ENCODE measurements around the gene ELANE. TPM values are rescaled to one million over a fixed set of nuclear protein-coding genes. Genes with fewer than 3 reads are reported as not detected.
A peak's percentile ranks its signal among the peaks of the same experiment; 100 is the strongest.

ELANE gene
- total and polyA plus RNA-seq, 9 of the 15 experiments (the other 6 are each of a cell fraction or from before 2014, with no cell fraction given), result not detected

DNA sequence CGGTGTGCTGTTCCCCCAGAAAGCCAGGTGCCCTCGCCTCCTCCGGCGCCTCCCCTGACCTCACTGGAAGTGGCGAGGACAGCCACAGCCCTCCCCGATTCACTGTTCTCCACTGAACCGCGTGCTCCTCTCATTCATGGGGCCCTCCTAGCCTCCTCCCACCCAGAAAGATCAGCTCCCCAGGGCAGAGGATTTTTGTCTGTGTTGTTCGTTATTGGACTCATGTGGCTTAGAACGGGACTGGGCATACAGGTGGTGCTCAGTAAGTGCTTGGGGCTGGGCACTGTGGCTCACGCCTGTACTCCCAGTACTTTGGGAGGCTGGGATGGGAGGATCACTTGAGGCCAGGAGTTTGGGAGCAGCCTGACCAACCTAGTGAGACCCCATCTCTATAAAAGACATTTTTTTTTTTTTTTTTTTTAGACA, 7.5 kb upstream of the ELANE start (continued):
- TF ChIP-seq E2F3 (CRISPR knock-in tag; IDR thresholded peaks at IDR 0.05) (peak; percentile 28; the same call in 1 of the 2 replicates), ZNF561 (CRISPR knock-in tag; conservative IDR thresholded peaks at IDR 0.05) (no peak), KAT2B (IDR thresholded peaks at IDR 0.05; ENCODE audit: low read depth, low read length) (no peak), ZFP1 (CRISPR knock-in tag; IDR thresholded peaks at IDR 0.05) (no peak), SREBF1 (IDR thresholded peaks at IDR 0.05; ENCODE audit: borderline replicate concordance, low read depth, low read length) (no peak), KDM1A (IDR thresholded peaks at IDR 0.05) (peak; percentile 37 to 73; a peak in 1 of 4 replicates), THRAP3 (IDR thresholded peaks at IDR 0.05; ENCODE audit: borderline replicate concordance) (no peak), ZNF444 (CRISPR knock-in tag; IDR thresholded peaks at IDR 0.05) (peak; percentile 57; the same call in 1 of the 2 replicates)

DNA sequence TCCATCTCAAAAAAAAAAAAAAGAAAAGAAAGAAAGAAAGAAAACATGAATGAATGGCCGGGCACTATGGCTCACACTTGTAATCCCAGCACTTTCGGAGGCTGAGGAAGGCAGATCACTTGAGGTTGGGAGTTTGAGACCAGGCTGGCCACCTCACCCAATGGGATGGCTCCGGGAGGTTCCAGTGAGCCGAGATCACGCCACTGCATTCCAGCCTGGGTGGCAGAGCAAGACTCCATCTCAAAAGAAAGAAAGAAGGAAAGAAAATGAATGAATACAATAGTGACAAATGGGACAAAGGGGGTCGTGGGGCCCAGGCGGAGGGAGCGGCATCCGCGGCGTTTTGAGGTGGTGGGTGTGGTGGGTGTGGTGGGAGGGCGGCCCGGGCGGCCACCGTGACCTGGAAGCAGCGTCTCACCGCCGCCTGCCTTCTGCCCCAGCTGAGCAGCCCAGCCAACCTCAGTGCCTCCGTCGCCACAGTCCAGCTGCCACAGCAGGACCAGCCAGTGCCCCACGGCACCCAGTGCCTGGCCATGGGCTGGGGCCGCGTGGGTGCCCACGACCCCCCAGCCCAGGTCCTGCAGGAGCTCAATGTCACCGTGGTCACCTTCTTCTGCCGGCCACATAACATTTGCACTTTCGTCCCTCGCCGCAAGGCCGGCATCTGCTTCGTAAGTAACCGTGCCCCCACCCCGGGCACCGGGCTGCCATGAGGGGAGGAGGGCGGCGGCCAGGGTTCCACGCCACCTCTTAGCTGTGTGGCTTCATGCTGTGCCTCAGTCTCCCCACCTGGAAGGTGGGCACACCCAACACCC, 6.2 kb upstream of the ELANE start:
- H3K4me1 ChIP-seq (replicated peaks in 1 of 2; ENCODE audit: control insufficient read depth in 2 of 2, insufficient read depth in 2 of 2, low read length in 2 of 2), result peaks cover 11 to 51% of the 10 kb centered on the region in 2 experiments
- H3K27me3 ChIP-seq (ENCODE audit: control insufficient read depth in 2 of 2, insufficient read depth in 2 of 2, low read length in 2 of 2), result no peaks in the 10 kb centered on the region
- peak overlapping the region in 1 of 2 experiments; percentile 52; a peak in 2 of 4 replicates for H3K9ac ChIP-seq (ENCODE audit: insufficient read depth in 1 of 2, low read depth in 2 of 2, low read length in 2 of 2)
- H3K79me2 ChIP-seq (ENCODE audit: control insufficient read depth, insufficient read depth, low read length), result no peaks in the 10 kb centered on the region
- H3K27ac ChIP-seq (ENCODE audit: extremely low read depth, low read depth, low read length), result no peak overlapping the region
- BruUV-seq (replicated peaks), result no TSS peak
- no peaks in the 10 kb centered on the region for H3K36me3 ChIP-seq (ENCODE audit: control insufficient read depth, insufficient read depth, low read length)
- FAIRE-seq, result no peak
- intact Hi-C loops (cut with micrococcal nuclease), result no loop called here
- H3K9me1 ChIP-seq (ENCODE audit: control insufficient read depth, insufficient read depth, low read length), result no peaks in the 10 kb centered on the region
- in situ Hi-C loops (cut with MboI), result no loop called here
- TF ChIP-seq, protein P1, sequence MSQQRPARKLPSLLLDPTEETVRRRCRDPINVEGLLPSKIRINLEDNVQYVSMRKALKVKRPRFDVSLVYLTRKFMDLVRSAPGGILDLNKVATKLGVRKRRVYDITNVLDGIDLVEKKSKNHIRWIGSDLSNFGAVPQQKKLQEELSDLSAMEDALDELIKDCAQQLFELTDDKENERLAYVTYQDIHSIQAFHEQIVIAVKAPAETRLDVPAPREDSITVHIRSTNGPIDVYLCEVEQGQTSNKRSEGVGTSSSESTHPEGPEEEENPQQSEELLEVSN (IDR thresholded peaks at IDR 0.05; ENCODE audit: borderline replicate concordance in 1 of 2, extremely low read depth in 1 of 2, insufficient read depth in 1 of 2, insufficient read length in 1 of 2, low read depth in 1 of 2, low read length in 1 of 2, poor library complexity in 1 of 2, severe bottlenecking in 1 of 2), result no peak
- peak; percentile 62; the same call in 1 of the 2 replicates for TF ChIP-seq HNRNPL (IDR thresholded peaks at IDR 0.05; ENCODE audit: low read depth, low read length)
- no peaks in the 10 kb centered on the region for H4K20me1 ChIP-seq (replicated peaks; ENCODE audit: control insufficient read depth, insufficient read depth, low read length)
- ChIA-PET POLR2A (interaction anchor here (1.1 kb wide), 1 partner anchor 8 kb away, joined by 3 read pairs; no protein-coding TSS in a partner anchor), CTCF (ENCODE audit: low intra/inter-chr PET ratio) (interaction anchor here (0.6 kb wide), 1 partner anchor 76 kb away, joined by 3 read pairs; no protein-coding TSS in a partner anchor)
- WGBS (ENCODE audit: insufficient coverage, low coverage, missing lambda C conversion rate), result 50% methylated on average over 21 of the region's 37 CpGs
- no peak for DNase-seq (ENCODE audit: extremely low read depth in 1 of 4, low spot score in 3 of 4)
- no peaks in the 10 kb centered on the region for H3K9me3 ChIP-seq (replicated peaks; ENCODE audit: control insufficient read depth, insufficient read depth, low read depth, low read length)
- no peak overlapping the region for H2AFZ ChIP-seq (ENCODE audit: low read depth, low read length)
- H3K4me2 ChIP-seq (ENCODE audit: insufficient read depth, low read length), result no peak overlapping the region
- ATAC-seq, result no peak
- H3K4me3 ChIP-seq, result no peak overlapping the region
